GM12878 (cell line): ENCODE measurements around the gene ACP4. TPM values are rescaled to one million over a fixed set of nuclear protein-coding genes. Genes with fewer than 3 reads are reported as not detected.
A peak's percentile ranks its signal among the peaks of the same experiment; 100 is the strongest.

Experiments used
- ATAC-seq: fragments of 200-7000 bp; cut with Tn5 transposase; 3 replicates; pipeline ENCODE4 v1.9.1; 2020; ENCODE audit warnings: mild to moderate bottlenecking, moderate library complexity
- BruUV-seq: library from RNA; stranded (reverse); fragments of 400-500 nt; replicated peaks from 2 replicates; lab custom pipeline; 2021; lab: Mats Ljungman, UMichigan
- CTCF ChIA-PET: fragments of 300-600 bp; sonication (Branson Sonifier 250); formaldehyde crosslinking; extraction: SDS; loops from one replicate; lab custom pipeline; 2021; ENCODE audit warnings: inconsistent platforms; lab: Yijun Ruan, JAX
- POLR2A ChIA-PET: fragments of 350-600 bp; formaldehyde crosslinking; extraction: SDS; loops from one replicate; lab custom pipeline; 2021; ENCODE audit warnings: inconsistent platforms; lab: Charles Lee
- RAD21 ChIA-PET: fragments of 300-600 bp; sonication (Branson Sonifier 250); formaldehyde crosslinking; loops from one replicate; lab custom pipeline; 2023; ENCODE audit warnings: antibody characterized with exemption; ENCODE audit not compliant: unreplicated experiment; lab: Charles Lee
- SMC1A ChIA-PET: fragments of 300-600 bp; sonication (Branson Sonifier 250); formaldehyde crosslinking; loops from one replicate; lab custom pipeline; 2023; ENCODE audit not compliant: unreplicated experiment, uncharacterized antibody; lab: Charles Lee
- DNase-seq: peaks from one replicate; pipeline ENCODE4 v3.0.0-alpha.2; 2011; ENCODE audit warnings: low read depth, low spot score
- FAIRE-seq: peaks from 3 replicates; lab custom pipeline; 2011; peaks lifted over from hg19 to GRCh38; lab: Jason Lieb, UNC
- H2AFZ ChIP-seq: 2 replicates; pipeline ENCODE4 v1.6.0; 2011; ENCODE audit warnings: low read depth, low read length, control low read depth; ENCODE audit not compliant: control insufficient read depth
- H3K27ac ChIP-seq: 2 replicates; pipeline ENCODE4 v1.5.1; 2011; ENCODE audit warnings: control low read depth; ENCODE audit not compliant: control insufficient read depth, insufficient read depth
- H3K27me3 ChIP-seq, 2 experiments: replicated peaks in 1 of 2; 2 replicates each; pipeline versions ENCODE4 v1.6.0 to v1.6.1; 2011; ENCODE audit warnings: low read length in 1 of 2; ENCODE audit not compliant: control insufficient read depth in 2 of 2, insufficient read depth in 2 of 2
- H3K36me3 ChIP-seq, 2 experiments: 2 replicates each; pipeline ENCODE4 v1.5.1; 2011; ENCODE audit warnings: low read length in 1 of 2; ENCODE audit not compliant: control insufficient read depth in 2 of 2, insufficient read depth in 2 of 2
- H3K4me1 ChIP-seq: 2 replicates; pipeline ENCODE4 v1.6.1; 2011; ENCODE audit warnings: mild to moderate bottlenecking, low read length, moderate library complexity, mixed read lengths; ENCODE audit not compliant: control insufficient read depth, insufficient read depth
- H3K4me2 ChIP-seq: 2 replicates; pipeline ENCODE4 v1.6.0; 2011; ENCODE audit warnings: control low read depth; ENCODE audit not compliant: control insufficient read depth, insufficient read depth
- H3K4me3 ChIP-seq: fragments of 200-600 bp; sonication (generic); 2 replicates; pipeline ENCODE4 v1.5.1; 2016
- H3K79me2 ChIP-seq: 2 replicates; pipeline ENCODE4 v1.6.0; 2011; ENCODE audit warnings: low read length; ENCODE audit not compliant: control insufficient read depth, insufficient read depth
- H3K9ac ChIP-seq: 2 replicates; pipeline ENCODE4 v1.8.0; 2011; ENCODE audit warnings: low read length, control low read depth, mixed read lengths; ENCODE audit not compliant: control insufficient read depth, insufficient read depth
- H3K9me3 ChIP-seq: replicated peaks from 3 replicates; pipeline ENCODE4 v1.5.1; 2011; ENCODE audit warnings: mild to moderate bottlenecking, low read length; ENCODE audit not compliant: control insufficient read depth, insufficient read depth
- H4K20me1 ChIP-seq: 2 replicates; pipeline ENCODE4 v1.6.0; 2011; ENCODE audit not compliant: control insufficient read depth, insufficient read depth
- DPF2 ChIP-seq: fragments of 450-650 bp; IDR thresholded peaks from 2 replicates; pipeline ENCODE4 v1.6.1; 2017; ENCODE audit warnings: mild to moderate bottlenecking
- FOS ChIP-seq: IDR thresholded peaks from 3 replicates; pipeline ENCODE4 v1.6.1; 2011; ENCODE audit warnings: borderline replicate concordance; ENCODE audit not compliant: insufficient read length; ENCODE audit errors: extremely low read depth
- FOXM1 ChIP-seq: IDR thresholded peaks from 2 replicates; pipeline ENCODE4 v1.6.1; 2012; ENCODE audit warnings: low read depth, mild to moderate bottlenecking, inconsistent platforms, low read length, moderate library complexity
- GATAD2B ChIP-seq: fragments of 450-650 bp; conservative IDR thresholded peaks from 2 replicates; pipeline ENCODE4 v1.6.1; 2017; ENCODE audit warnings: low read depth, mild to moderate bottlenecking, moderate library complexity
- HCFC1 ChIP-seq: fragments of 150-350 bp; IDR thresholded peaks from 2 replicates; pipeline ENCODE4 v1.6.1; 2014; ENCODE audit warnings: low read length
- KLF5 ChIP-seq: fragments of 450-650 bp; IDR thresholded peaks from 2 replicates; pipeline ENCODE4 v1.6.1; 2014; ENCODE audit warnings: mild to moderate bottlenecking; ENCODE audit not compliant: partially characterized antibody
- MEF2A ChIP-seq: IDR thresholded peaks from 2 replicates; pipeline ENCODE4 v1.6.1; 2011; ENCODE audit warnings: low read depth, mild to moderate bottlenecking, low read length, moderate library complexity; ENCODE audit not compliant: insufficient read depth
- NR2F1 ChIP-seq: fragments of 450-650 bp; conservative IDR thresholded peaks from 2 replicates; pipeline ENCODE4 v1.6.1; 2017; ENCODE audit warnings: mild to moderate bottlenecking
- PKNOX1 ChIP-seq: fragments of 450-650 bp; IDR thresholded peaks from 2 replicates; pipeline ENCODE4 v1.6.1; 2016; ENCODE audit warnings: mild to moderate bottlenecking
- POLR2A ChIP-seq: IDR thresholded peaks from 2 replicates; pipeline ENCODE4 v1.6.1; 2011; ENCODE audit warnings: low read depth, mild to moderate bottlenecking, low read length
- RBBP5 ChIP-seq: fragments of 200-600 bp; sonication (generic); conservative IDR thresholded peaks from 2 replicates; pipeline ENCODE4 v1.6.1; 2016
- RELB ChIP-seq: fragments of 450-650 bp; IDR thresholded peaks from 2 replicates; pipeline ENCODE4 v1.6.1; 2017; ENCODE audit warnings: low read depth, mild to moderate bottlenecking, moderate library complexity
- SMAD1 ChIP-seq: fragments of 450-650 bp; IDR thresholded peaks from 2 replicates; pipeline ENCODE4 v1.6.1; 2018; ENCODE audit warnings: mild to moderate bottlenecking, low read depth; ENCODE audit not compliant: partially characterized antibody
- SPI1 ChIP-seq: IDR thresholded peaks from 2 replicates; pipeline ENCODE4 v1.6.1; 2011; ENCODE audit warnings: low read depth, mild to moderate bottlenecking, low read length, moderate library complexity, borderline replicate concordance; ENCODE audit not compliant: insufficient read depth
- SREBF2 ChIP-seq: IDR thresholded peaks from 2 replicates; pipeline ENCODE4 v1.6.1; 2012; ENCODE audit warnings: mild to moderate bottlenecking, low read length
- TBL1XR1 ChIP-seq: IDR thresholded peaks from 2 replicates; pipeline ENCODE4 v1.6.1; 2012; ENCODE audit warnings: low read depth, low read length, improper control_type of control experiment
- TCF12 ChIP-seq: IDR thresholded peaks from 2 replicates; pipeline ENCODE4 v1.6.1; 2011; ENCODE audit warnings: low read depth, mild to moderate bottlenecking, low read length
- TCF3 ChIP-seq: IDR thresholded peaks from 2 replicates; pipeline ENCODE4 v1.6.1; 2012; ENCODE audit warnings: low read depth, mild to moderate bottlenecking, low read length, borderline replicate concordance; ENCODE audit not compliant: insufficient read depth
- YBX1 ChIP-seq: fragments of 450-650 bp; IDR thresholded peaks from 2 replicates; pipeline ENCODE4 v1.6.1; 2016; ENCODE audit warnings: antibody characterized with exemption
- YY1 ChIP-seq: IDR thresholded peaks from 2 replicates; pipeline ENCODE4 v1.6.1; 2011; ENCODE audit warnings: low read depth, mild to moderate bottlenecking, low read length
- WGBS: methylation state at CpG from one replicate; pipeline ENCODE4 v1.1.6; 2016; ENCODE audit warnings: low lambda C conversion rate; ENCODE audit not compliant: insufficient replicate concordance, insufficient coverage; ENCODE audit errors: missing lambda C conversion rate; 5-methylcytosine and 5-hydroxymethylcytosine counted together
- in situ Hi-C: fragments of 300-500 bp; cut with MboI; formaldehyde crosslinking; loops from 9 replicates; pipeline ENCODE4 v1.14.3; 2018; ENCODE audit warnings: mixed read lengths
- intact Hi-C: fragments of 100-400 bp; cut with micrococcal nuclease; formaldehyde crosslinking; loops from one replicate; pipeline ENCODE4 v1.14.2; 2022; ENCODE audit not compliant: unreplicated experiment
- polyA plus RNA-seq, 11 experiments: library from polyadenylated mRNA; depleted of rRNA in 4 of 11; unstranded in 6 of 11; stranded (reverse) in 5 of 11; fragments of >200 nt; fragmentation: Nextera tagmentation in 4 of 11; fragmentation: Illumina TruSeq in 1 of 11; extraction: Ambion mirVana in 4 of 11; extraction: Trizol in 1 of 11; gene quantifications; 1 replicate in 1 of 11; 2 replicates in 10 of 11; pipeline versions ENCODE4 v1.2.1 to v1.2.3, GENCODE V29; 2011 to 2016; ENCODE audit warnings: inconsistent platforms in 2 of 11, missing spikeins in 2 of 11, low read depth in 1 of 11
- total RNA-seq, 4 experiments: library from RNA; depleted of rRNA in 3 of 4; stranded (reverse); fragments of >200 nt in 3 of 4; fragmentation: Illumina TruSeq in 1 of 4; extraction: Trizol in 1 of 4; gene quantifications; 2 replicates each; pipeline versions ENCODE4 v1.2.1 to v1.2.3, GENCODE V29; 2013 to 2021

ACP4 gene
- total and polyA plus RNA-seq, 10 of the 15 experiments (the other 5 are each of a cell fraction or from before 2014, with no cell fraction given) = not detected

GRCh38 chr19:50820086-50820485, 29.9 kb downstream of the ACP4 start (continued):
- no peak for TF ChIP-seq MEF2A

GRCh38 chr19:50820549-50821247, 30.5 kb downstream of the ACP4 start:
- no TSS peak for BruUV-seq
- H2AFZ ChIP-seq = peak overlapping the region; percentile 67
- in situ Hi-C loops = no loop called here
- H3K79me2 ChIP-seq = peaks cover 4% of the 10 kb centered on the region
- DNase-seq = peak; percentile 21
- ATAC-seq = peak; percentile 7
- no peaks in the 10 kb centered on the region for H4K20me1 ChIP-seq
- FAIRE-seq = peak; percentile 57
- no peaks in the 10 kb centered on the region for H3K27me3 ChIP-seq
- ChIA-PET POLR2A (interaction anchor here (0.6 to 2.9 kb wide), 10 partner anchors 11 to 505 kb away, joined by 3 to 19 read pairs (median 3); no protein-coding TSS in a partner anchor), RAD21 (interaction anchor here (0.7 to 2.4 kb wide), 10 partner anchors 17 to 492 kb away, joined by 3 to 11 read pairs (median 4); partner anchors contain the start of gene KCNC3), CTCF (interaction anchor here (0.6 to 2.7 kb wide), 8 partner anchors 9 to 101 kb away, joined by 3 to 15 read pairs (median 5); no protein-coding TSS in a partner anchor), SMC1A (interaction anchor here (0.5 to 4.6 kb wide), 9 partner anchors 13 to 102 kb away, joined by 3 to 16 read pairs (median 4); no protein-coding TSS in a partner anchor)
- WGBS = 4% methylated on average over 6 of the region's 21 CpGs
- no peaks in the 10 kb centered on the region for H3K36me3 ChIP-seq
- no peaks in the 10 kb centered on the region for H3K9me3 ChIP-seq
- H3K4me1 ChIP-seq = peaks cover 36% of the 10 kb centered on the region
- intact Hi-C loops = no loop called here
- H3K4me3 ChIP-seq = peak overlapping the region; percentile 97
- peak overlapping the region; percentile 41 for H3K27ac ChIP-seq
- H3K9ac ChIP-seq = peak overlapping the region; percentile 22; the same call in 1 of the 2 replicates
- peak overlapping the region; percentile 84 for H3K4me2 ChIP-seq
- peak; percentile 81 for TF ChIP-seq SMAD1
- peak; percentile 50; the same call in 1 of the 2 replicates for TF ChIP-seq SPI1
- peak; percentile 82 for TF ChIP-seq NR2F1
- no peak for TF ChIP-seq SREBF2
- no peak for TF ChIP-seq FOS
- TF ChIP-seq YY1 = no peak
- no peak for TF ChIP-seq PKNOX1
- TF ChIP-seq TCF12 = peak; percentile 92
- TF ChIP-seq TBL1XR1 = no peak
- TF ChIP-seq DPF2 = peak; percentile 67; the same call in 1 of the 2 replicates
- no peak for TF ChIP-seq GATAD2B
- TF ChIP-seq FOXM1 = no peak
- TF ChIP-seq RBBP5 = no peak
- peak; percentile 59; the same call in 1 of the 2 replicates for TF ChIP-seq RELB
- no peak for TF ChIP-seq HCFC1
- TF ChIP-seq KLF5 = no peak
- TF ChIP-seq YBX1 = 0 out of 2 replicates have a peak, but pooled peaks have one; percentile 83
- peak; percentile 75; the same call in 1 of the 2 replicates for TF ChIP-seq TCF3
- TF ChIP-seq POLR2A = peak; percentile 45
